Naive B cell (primary cell): ENCODE results near the gene CDH22. TPM values are rescaled to one million over a fixed set of nuclear protein-coding genes. Genes with fewer than 3 reads are reported as not detected.

ENCODE experiments used
- ATAC-seq, 2 donors: fragments of 150-1000 bp; cut with Tn5 transposase; 2 replicates each; pipeline ENCODE4 v1.10.0; 2021; ENCODE audit warnings: low read depth in 2 of 2, mild to moderate bottlenecking in 2 of 2, moderate library complexity in 2 of 2
- DNase-seq: peaks from one replicate; pipeline ENCODE4 v3.0.0; 2022
- H3K27ac Mint-ChIP-seq, 6 donors: one replicate each; pipeline ENCODE4 v1.8.0; 2020 to 2022; ENCODE audit warnings: mild to moderate bottlenecking in 6 of 6, mixed read lengths in 6 of 6, moderate library complexity in 5 of 6, inconsistent platforms in 2 of 6
- H3K27me3 Mint-ChIP-seq, 3 donors: one replicate each; pipeline ENCODE4 v1.8.0; 2021 to 2022; ENCODE audit warnings: mixed read lengths in 3 of 3, mild to moderate bottlenecking in 1 of 3
- H3K36me3 Mint-ChIP-seq, 2 donors: one replicate each; pipeline ENCODE4 v1.8.0; 2020 to 2022; ENCODE audit warnings: mixed read lengths in 2 of 2, inconsistent platforms in 1 of 2, mild to moderate bottlenecking in 1 of 2
- H3K4me1 Mint-ChIP-seq, 3 donors: one replicate each; pipeline ENCODE4 v1.8.0; 2020 to 2022; ENCODE audit warnings: mixed read lengths in 3 of 3, inconsistent platforms in 1 of 3, mild to moderate bottlenecking in 1 of 3, moderate library complexity in 1 of 3
- H3K4me3 Mint-ChIP-seq, 8 donors: one replicate each; pipeline ENCODE4 v1.8.0; 2020 to 2022; ENCODE audit warnings: mild to moderate bottlenecking in 8 of 8, mixed read lengths in 8 of 8, moderate library complexity in 8 of 8, inconsistent platforms in 2 of 8
- H3K9me3 Mint-ChIP-seq, 7 donors: one replicate each; pipeline ENCODE4 v1.8.0; 2020 to 2022; ENCODE audit warnings: mixed read lengths in 7 of 7, mild to moderate bottlenecking in 5 of 7, inconsistent platforms in 2 of 7, moderate library complexity in 1 of 7
- polyA plus RNA-seq, 6 donors: library from polyadenylated mRNA; unstranded; fragments of 300-500 nt; fragmentation: Illumina TruSeq; gene quantifications; one replicate each; pipeline ENCODE4 v1.2.3, GENCODE V29; 2021; ENCODE audit warnings: low read depth in 6 of 6

Gene CDH22
- polyA plus RNA-seq, 6 donors from 2014 or later = not detected

DNA sequence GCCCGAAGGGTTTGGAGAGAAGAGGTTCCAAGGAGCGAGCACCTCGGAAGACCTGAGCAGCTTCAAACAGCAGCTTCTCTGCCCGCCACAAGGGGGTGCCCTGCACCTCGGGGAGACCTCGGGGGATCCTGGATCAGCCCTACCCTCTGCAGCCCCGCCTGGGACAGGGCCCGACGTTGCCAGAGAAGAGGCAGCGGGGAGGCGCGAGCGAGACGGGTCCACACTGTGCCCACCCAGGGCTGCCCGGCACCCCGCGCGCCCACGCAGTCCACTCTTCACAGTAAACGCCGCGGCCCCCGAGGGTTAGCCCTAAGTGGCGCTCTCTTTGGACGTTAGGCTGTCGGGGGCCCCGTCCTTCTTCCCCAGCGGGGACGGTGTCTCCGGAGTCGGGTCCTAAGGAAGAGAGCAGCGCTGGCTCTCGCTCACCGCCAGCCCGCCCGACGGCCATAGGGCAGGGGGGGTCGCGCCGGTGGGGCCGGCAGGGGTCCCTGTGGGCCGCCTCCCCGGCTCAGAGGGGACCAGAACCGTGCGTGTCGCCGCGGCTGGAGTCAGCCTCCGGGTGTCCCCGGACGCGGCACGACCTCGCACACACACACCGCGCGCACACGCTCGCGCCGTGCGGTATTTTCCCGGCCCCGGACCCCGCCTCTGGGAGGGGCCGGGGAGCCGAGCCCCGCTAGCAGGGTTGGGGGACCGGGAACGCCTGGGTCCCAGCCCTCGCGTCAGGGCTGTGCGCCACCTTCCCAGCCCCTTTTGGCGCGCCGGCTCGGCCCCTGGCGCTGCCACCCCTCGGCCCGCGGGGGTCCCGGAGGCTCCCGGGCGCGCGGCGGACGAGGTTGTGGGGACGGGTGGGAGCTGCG, 929 bp downstream of the CDH22 start:
- peak; percentile 75 to 76 for ATAC-seq
- H3K4me1 Mint-ChIP-seq = peaks cover 16 to 21% (median 19%) of the 10 kb centered on the region in 3 donors
- peaks cover 72 to 86% (median 81%) of the 10 kb centered on the region in 3 donors for H3K27me3 Mint-ChIP-seq
- DNase-seq = peak; percentile 62
- peaks cover 0 to 3% (median 0%) of the 10 kb centered on the region in 7 donors for H3K9me3 Mint-ChIP-seq
- no peak overlapping the region for H3K27ac Mint-ChIP-seq
- H3K36me3 Mint-ChIP-seq = peaks cover 0 to 12% of the 10 kb centered on the region in 2 donors
- peak overlapping the region; percentile 15 to 82 (median 70) for H3K4me3 Mint-ChIP-seq

DNA sequence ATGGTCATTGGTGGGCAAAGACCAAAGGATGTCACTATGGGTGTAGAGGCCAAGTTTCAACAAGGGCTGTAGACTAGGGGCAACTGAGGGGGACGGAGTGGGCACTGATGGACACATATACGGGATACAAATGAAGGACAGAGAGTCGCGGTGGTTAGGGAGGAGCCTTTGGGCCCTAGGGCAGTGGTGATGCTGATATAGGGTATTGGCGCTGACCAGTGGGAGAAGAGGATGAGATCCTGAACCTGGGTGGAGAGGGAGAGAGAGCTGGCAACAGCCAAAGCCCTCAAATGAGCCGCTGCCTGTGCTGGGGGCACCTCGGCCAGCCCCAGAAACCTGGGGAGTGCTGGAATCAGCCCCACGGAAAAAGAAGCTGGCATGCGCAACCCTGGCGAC, 1.6 kb downstream of the CDH22 start:
- ATAC-seq = no peak
- peaks cover 69 to 81% (median 76%) of the 10 kb centered on the region in 3 donors for H3K27me3 Mint-ChIP-seq
- H3K27ac Mint-ChIP-seq = peak overlapping the region in 1 of 6 donors; percentile 57

DNA sequence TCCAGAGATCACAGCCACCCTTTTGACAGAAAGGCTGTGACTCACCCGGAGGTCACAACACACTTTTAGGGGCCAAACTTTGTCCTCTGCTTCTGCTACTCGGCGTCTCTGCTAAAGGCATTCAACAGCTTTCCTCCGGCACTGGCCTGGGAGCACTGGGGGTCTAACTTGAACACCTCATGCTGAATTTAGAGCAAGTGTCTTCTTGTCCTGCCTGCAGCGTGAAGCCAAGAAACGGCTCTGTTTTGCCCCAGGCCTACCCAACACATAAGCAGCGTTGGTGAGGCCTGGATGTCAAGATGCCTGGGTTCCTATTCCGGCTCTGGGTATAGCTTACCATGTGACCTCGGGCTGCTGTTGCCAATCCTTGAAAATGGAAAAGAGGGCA, 2.3 kb downstream of the CDH22 start:
- Mint-ChIP-seq H3K4me1 (peaks cover 8 to 14% (median 13%) of the 10 kb centered on the region in 3 donors), H3K9me3 (peaks cover 0 to 3% (median 0%) of the 10 kb centered on the region in 7 donors), H3K27me3 (peaks cover 61 to 73% (median 68%) of the 10 kb centered on the region in 3 donors), H3K36me3 (peaks cover 0 to 12% of the 10 kb centered on the region in 2 donors), H3K27ac (no peak overlapping the region), H3K4me3 (peak overlapping the region in 2 of 8 donors; percentile 57 to 82)
- DNase-seq (no peak), ATAC-seq (no peak)

More for the DNA sequence above, 1.6 kb downstream of the CDH22 start:
- Mint-ChIP-seq H3K36me3 (peaks cover 0 to 12% of the 10 kb centered on the region in 2 donors), H3K4me1 (peaks cover 10 to 15% (median 15%) of the 10 kb centered on the region in 3 donors), H3K4me3 (peak overlapping the region; percentile 15 to 82 (median 68)), H3K9me3 (peaks cover 0 to 3% (median 0%) of the 10 kb centered on the region in 7 donors)
- no peak for DNase-seq

DNA sequence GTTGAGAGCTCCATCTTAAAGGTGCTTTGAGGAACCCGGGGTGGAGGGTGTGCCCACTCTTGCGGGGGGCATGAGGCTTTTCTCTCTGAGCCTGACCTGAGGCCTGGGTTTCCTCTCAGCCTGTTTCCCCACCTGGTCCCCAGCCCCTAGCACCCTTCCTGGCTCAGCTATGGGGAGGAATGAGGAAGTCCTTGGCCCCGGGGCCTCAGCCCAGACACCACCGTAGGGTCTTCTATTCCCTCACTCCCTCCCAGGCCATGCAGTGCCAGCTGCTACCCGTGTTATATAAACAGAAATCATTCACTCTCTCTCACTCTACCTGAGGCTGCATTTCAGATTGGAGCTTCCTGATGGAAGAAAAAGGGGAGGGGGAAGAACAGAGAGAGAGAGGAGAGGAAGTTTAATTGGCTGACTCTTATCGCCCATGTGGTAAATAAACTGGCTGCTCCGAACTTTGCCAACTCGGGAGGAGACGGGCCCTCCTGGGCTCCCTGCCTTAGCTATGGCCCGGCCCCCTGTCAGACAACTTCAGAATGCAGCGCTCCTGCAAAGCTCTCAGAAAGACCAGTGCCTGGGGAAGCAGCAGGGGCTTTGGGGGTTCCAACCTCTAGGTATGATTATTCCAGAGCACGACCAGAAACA, 2.8 kb downstream of the CDH22 start:
- Mint-ChIP-seq H3K4me3 (no peak overlapping the region), H3K4me1 (peaks cover 8 to 14% (median 13%) of the 10 kb centered on the region in 3 donors), H3K36me3 (peaks cover 0 to 12% of the 10 kb centered on the region in 2 donors), H3K27ac (peak overlapping the region in 1 of 6 donors; percentile 39), H3K27me3 (peaks cover 56 to 71% (median 68%) of the 10 kb centered on the region in 3 donors), H3K9me3 (peaks cover 0 to 3% (median 0%) of the 10 kb centered on the region in 7 donors)
- ATAC-seq (no peak), DNase-seq (no peak)

DNA sequence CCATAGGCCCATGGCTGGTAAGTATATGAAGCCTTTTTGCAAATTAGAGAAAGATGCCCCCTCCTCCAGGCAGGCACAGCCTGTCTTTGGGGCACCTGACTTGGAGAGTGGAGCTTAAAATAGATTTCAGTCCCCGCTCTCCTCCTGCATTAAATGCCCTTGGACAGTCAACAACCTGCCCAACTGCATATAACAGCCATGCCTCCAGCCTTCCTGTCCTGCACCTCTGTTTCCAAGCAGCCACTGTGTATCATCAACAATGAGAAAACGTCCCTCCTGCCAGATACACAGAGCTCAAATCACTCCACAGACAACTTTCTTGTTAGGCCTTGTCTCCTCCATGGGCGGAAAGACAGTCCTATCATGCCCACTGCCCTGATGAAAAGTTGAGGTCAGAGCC, 3.4 kb downstream of the CDH22 start:
- H3K4me3 Mint-ChIP-seq = peak overlapping the region in 1 of 8 donors; percentile 14
- peaks cover 0 to 7% of the 10 kb centered on the region in 2 donors for H3K36me3 Mint-ChIP-seq
- H3K27ac Mint-ChIP-seq = no peak overlapping the region
- DNase-seq (no peak), ATAC-seq (no peak)
- H3K27me3 Mint-ChIP-seq = peaks cover 50 to 70% (median 68%) of the 10 kb centered on the region in 3 donors
- peaks cover 0 to 3% (median 0%) of the 10 kb centered on the region in 7 donors for H3K9me3 Mint-ChIP-seq
- H3K4me1 Mint-ChIP-seq = peaks cover 8 to 12% (median 11%) of the 10 kb centered on the region in 3 donors

DNA sequence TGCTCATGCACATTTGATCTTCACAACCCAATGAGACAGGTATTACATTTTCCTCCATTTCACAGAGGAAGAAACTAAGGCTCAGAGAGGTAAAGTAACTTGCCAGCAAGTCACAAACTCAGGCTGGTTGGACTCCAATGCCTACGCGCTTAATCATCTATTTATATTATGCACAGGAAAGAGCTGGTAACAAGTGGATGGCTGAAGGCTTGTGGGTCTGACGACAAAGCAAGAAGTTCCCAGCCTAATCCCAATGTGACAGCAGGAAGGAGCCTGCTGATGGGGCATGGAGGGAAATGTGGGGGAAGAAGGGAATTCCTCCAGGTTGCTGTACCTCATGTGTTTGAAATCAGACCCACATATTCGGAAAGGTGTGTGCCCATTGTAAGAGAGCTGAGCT, 3.9 kb downstream of the CDH22 start:
- ATAC-seq (no peak), DNase-seq (no peak)
- H3K4me1 Mint-ChIP-seq = peaks cover 6 to 8% (median 7%) of the 10 kb centered on the region in 3 donors
- H3K27ac Mint-ChIP-seq = no peak overlapping the region
- H3K4me3 Mint-ChIP-seq = no peak overlapping the region
- peaks cover 45 to 66% (median 65%) of the 10 kb centered on the region in 3 donors for H3K27me3 Mint-ChIP-seq
- H3K36me3 Mint-ChIP-seq = peaks cover 0 to 2% of the 10 kb centered on the region in 2 donors
- H3K9me3 Mint-ChIP-seq = no peaks in the 10 kb centered on the region

DNA sequence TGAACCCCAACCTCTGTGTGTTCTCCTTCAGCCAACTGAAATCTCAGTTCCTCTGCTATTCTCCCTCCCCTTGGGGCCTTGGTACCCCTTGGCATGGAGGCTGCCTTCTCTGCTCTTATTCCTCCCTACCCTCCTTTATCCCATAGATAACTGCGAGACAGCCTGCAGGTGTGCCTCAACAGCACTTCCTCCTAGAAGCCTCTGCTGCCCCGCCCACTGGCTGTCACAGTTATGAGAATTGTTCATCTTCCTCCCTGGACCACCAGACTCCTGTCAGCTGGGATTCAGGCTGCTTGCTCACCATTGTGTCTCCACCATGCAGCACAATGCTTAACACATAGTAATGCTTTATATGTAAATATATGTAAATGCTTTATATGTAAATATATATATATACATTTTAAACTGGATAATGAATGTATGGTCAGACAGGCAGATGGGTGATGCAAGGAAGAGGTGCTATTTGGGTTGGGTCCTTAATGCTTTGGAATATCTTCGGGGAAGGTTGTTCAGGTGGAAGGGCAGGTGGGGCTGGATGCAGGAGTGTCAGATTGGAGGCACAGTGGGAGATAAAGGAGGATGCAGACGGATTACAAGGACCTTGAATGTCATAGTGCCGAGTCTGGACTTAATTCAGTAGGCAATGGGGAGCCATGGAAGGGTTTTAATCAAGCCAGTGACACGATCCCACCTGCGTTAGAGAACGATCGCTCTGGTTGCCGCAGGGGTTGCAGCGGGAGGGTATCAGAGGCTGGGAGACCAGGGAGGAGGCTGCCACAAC, 4.9 kb downstream of the CDH22 start:
- no peak for DNase-seq
- Mint-ChIP-seq H3K27me3 (peaks cover 46 to 71% (median 66%) of the 10 kb centered on the region in 3 donors), H3K4me1 (peaks cover 0 to 8% (median 6%) of the 10 kb centered on the region in 3 donors), H3K36me3 (no peaks in the 10 kb centered on the region), H3K9me3 (no peaks in the 10 kb centered on the region), H3K27ac (peak overlapping the region in 1 of 6 donors; percentile 8), H3K4me3 (no peak overlapping the region)
- no peak for ATAC-seq

DNA sequence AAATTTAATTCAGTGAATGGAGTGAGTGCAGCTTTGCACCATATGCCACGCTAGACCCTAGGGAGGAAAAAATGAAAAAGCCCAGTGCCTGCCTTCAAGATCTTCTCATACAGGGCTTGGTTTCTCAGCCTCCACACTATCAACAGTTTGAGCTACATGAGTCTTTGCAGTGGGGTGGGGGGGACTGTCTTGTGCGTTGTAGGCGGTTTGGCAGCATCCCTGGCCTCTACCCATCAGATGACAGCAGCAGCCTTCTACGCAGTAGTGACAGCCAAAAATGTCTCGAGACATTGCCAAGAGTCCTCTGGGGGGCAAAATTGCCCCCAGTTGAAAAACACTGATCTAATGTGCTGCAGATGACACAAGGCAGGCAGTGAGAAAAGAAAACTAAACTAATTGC, 6.2 kb downstream of the CDH22 start:
- H3K36me3 Mint-ChIP-seq = no peaks in the 10 kb centered on the region
- H3K9me3 Mint-ChIP-seq = no peaks in the 10 kb centered on the region
- peaks cover 54 to 83% (median 78%) of the 10 kb centered on the region in 3 donors for H3K27me3 Mint-ChIP-seq
- no peak for DNase-seq
- no peak overlapping the region for H3K4me3 Mint-ChIP-seq
- peaks cover 0 to 8% (median 6%) of the 10 kb centered on the region in 3 donors for H3K4me1 Mint-ChIP-seq
- no peak for ATAC-seq
- H3K27ac Mint-ChIP-seq = no peak overlapping the region

DNA sequence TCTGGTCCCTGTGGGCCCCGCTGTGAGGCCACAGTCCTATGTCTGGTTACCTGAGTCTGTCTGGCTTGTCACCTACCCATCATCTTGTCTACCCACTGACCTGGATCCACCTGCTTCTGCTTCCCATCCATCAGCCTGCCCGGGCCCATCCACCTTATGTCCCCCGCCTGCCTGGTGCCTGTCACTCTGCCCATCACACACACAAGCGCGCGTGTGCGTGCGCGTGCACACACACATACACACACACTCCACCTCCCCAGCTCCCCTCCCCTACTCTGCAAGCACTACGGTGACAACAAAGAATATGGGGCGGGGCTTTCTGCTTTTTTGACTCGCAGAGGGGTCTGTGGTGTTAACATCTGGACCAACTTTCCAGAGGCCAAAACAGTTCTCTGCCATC, 8.0 kb downstream of the CDH22 start:
- DNase-seq (no peak), ATAC-seq (no peak)
- H3K4me3 Mint-ChIP-seq = no peak overlapping the region
- no peaks in the 10 kb centered on the region for H3K36me3 Mint-ChIP-seq
- H3K27ac Mint-ChIP-seq = no peak overlapping the region
- no peaks in the 10 kb centered on the region for H3K4me1 Mint-ChIP-seq
- H3K9me3 Mint-ChIP-seq = no peaks in the 10 kb centered on the region
- peaks cover 53 to 85% (median 78%) of the 10 kb centered on the region in 3 donors for H3K27me3 Mint-ChIP-seq

DNA sequence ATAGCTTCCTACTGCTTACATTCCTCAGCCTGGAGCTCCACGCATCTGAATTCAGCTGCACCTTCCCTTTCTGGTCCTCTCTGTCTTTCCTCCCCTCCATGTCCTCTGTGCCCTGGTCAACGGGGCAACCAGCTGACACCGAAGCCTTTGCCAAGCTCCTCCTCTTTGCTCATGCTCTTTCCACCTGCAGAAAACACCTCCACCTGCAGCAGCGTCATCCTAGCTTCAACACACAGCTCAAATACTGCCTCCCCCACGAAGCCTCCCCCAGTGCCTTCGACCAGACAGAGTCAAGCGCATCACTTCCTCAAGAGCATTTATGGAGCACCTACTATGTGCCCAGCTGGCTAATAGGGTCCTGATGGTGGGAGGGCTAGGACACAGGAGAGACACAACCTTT, 9.2 kb downstream of the CDH22 start:
- Mint-ChIP-seq H3K4me3 (no peak overlapping the region), H3K27ac (peak overlapping the region in 1 of 6 donors; percentile 1), H3K9me3 (no peaks in the 10 kb centered on the region), H3K4me1 (no peaks in the 10 kb centered on the region), H3K27me3 (peaks cover 47 to 85% (median 76%) of the 10 kb centered on the region in 3 donors), H3K36me3 (no peaks in the 10 kb centered on the region)
- DNase-seq = no peak
- ATAC-seq = no peak

DNA sequence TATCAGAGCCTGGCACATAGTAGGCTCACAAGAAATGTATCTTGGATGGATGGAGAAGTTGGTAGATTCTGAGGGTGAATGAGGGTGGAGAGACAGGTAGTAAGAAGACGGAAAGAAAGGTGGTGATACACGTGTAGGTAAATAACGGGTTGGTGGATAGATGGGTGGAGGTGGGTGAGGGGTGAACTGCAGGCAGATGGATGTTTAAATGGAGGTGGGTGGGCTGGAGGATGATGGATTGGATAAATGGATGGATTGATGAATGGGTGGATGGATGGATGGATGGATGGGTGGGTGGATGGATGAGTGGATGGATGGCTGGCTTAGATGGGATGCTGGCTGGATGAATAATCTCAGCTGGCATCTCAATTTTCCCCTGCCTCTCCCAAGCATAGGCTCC, 9.9 kb downstream of the CDH22 start:
- no peak overlapping the region for H3K4me3 Mint-ChIP-seq
- no peak for DNase-seq

DNA sequence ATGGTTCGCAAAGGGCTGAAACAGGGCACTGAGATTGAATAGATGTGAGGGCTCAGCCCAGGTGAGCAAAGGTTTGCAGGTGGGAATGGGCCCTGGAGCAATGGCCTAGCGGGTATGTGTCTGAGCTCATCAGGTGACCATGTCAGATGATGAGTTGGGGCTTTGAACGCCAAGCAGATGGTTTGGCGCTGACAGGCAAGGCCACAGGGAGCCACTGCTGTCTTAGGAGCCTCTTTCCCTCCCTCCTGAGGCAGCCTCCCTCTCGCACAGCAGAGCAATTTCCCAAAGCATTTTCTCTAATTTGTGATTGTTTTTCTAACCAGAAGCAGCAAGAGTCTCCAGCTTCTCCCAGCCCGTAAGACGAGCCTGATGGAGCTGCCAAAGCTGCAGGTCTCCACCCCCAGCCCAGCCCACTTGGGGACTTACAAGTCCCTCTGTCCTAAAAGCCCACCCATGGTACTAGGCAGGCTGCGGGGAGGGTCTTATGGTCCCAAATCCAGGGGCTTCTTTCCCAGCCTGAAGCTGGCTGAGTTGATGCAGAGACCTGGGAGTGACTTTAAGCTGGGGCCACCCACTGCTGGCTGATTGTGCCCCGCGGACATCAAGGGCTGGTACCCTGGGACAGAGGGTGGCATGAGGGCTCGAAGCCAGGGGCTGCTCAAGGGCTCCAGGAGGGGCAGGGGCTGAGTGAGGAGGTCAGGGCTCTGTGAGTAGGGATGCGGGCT, 11.6 kb downstream of the CDH22 start:
- Mint-ChIP-seq H3K4me1 (no peaks in the 10 kb centered on the region), H3K27me3 (peaks cover 47 to 85% (median 77%) of the 10 kb centered on the region in 3 donors), H3K9me3 (no peaks in the 10 kb centered on the region), H3K27ac (no peak overlapping the region), H3K4me3 (no peak overlapping the region), H3K36me3 (no peaks in the 10 kb centered on the region)
- ATAC-seq = no peak
- DNase-seq = no peak

More for the DNA sequence above, 9.9 kb downstream of the CDH22 start:
- Mint-ChIP-seq H3K27me3 (peaks cover 45 to 80% (median 72%) of the 10 kb centered on the region in 3 donors), H3K27ac (no peak overlapping the region), H3K4me1 (no peaks in the 10 kb centered on the region), H3K9me3 (no peaks in the 10 kb centered on the region), H3K36me3 (no peaks in the 10 kb centered on the region)
- no peak for ATAC-seq
